Panc1 (cell line): ENCODE measurements around the gene GPR149. TPM values are rescaled to one million over a fixed set of nuclear protein-coding genes. Genes with fewer than 3 reads are reported as not detected.

Experiments
- ATAC-seq: fragments of 200-7000 bp; cut with Tn5 transposase; 2 replicates; pipeline ENCODE4 v1.9.1; 2020; ENCODE audit warnings: mild to moderate bottlenecking, moderate library complexity
- BruUV-seq: library from RNA; stranded (reverse); fragments of 400-500 nt; replicated peaks from 2 replicates; lab custom pipeline; 2021; lab: Mats Ljungman, UMichigan
- CTCF ChIA-PET: fragments of 300-600 bp; sonication (Branson Sonifier 250); formaldehyde crosslinking; loops from one replicate; lab custom pipeline; 2022; ENCODE audit warnings: antibody characterized with exemption; lab: Charles Lee
- POLR2A ChIA-PET: fragments of 300-600 bp; sonication (Branson Sonifier 250); formaldehyde crosslinking; loops from one replicate; lab custom pipeline; 2022; ENCODE audit warnings: antibody characterized with exemption; lab: Charles Lee
- DNase-seq: peaks from one replicate; pipeline ENCODE4 v3.0.0-alpha.2; 2010; ENCODE audit warnings: low read depth, low spot score
- H3K27ac ChIP-seq: 2 replicates; pipeline ENCODE4 v1.5.1; 2011; ENCODE audit warnings: mild to moderate bottlenecking, low read length, inconsistent platforms
- H3K27me3 ChIP-seq: fragments of 200-500 bp; sonication (Bioruptor generic); 2 replicates; pipeline ENCODE4 v1.6.0; 2014; ENCODE audit warnings: low read length, inconsistent platforms; ENCODE audit not compliant: control insufficient read depth, insufficient read depth
- H3K36me3 ChIP-seq: fragments of 200-500 bp; sonication (Bioruptor generic); 2 replicates; pipeline ENCODE4 v1.5.1; 2014; ENCODE audit warnings: inconsistent platforms, mild to moderate bottlenecking, low read length, moderate library complexity; ENCODE audit not compliant: control insufficient read depth, insufficient read depth
- H3K4me1 ChIP-seq: 2 replicates; pipeline ENCODE4 v1.5.1; 2011; ENCODE audit warnings: inconsistent platforms, mild to moderate bottlenecking, low read length, moderate library complexity; ENCODE audit not compliant: control insufficient read depth, insufficient read depth
- H3K4me3 ChIP-seq, 2 experiments: 2 replicates each; pipeline ENCODE4 v1.5.1; 2011 to 2012; ENCODE audit warnings: low read depth in 2 of 2, low read length in 2 of 2, mild to moderate bottlenecking in 2 of 2, inconsistent platforms in 1 of 2, moderate library complexity in 1 of 2
- H3K9me3 ChIP-seq: fragments of 200-500 bp; sonication (Bioruptor generic); 2 replicates; pipeline ENCODE4 v1.5.1; 2014; ENCODE audit warnings: low read depth, mild to moderate bottlenecking, inconsistent platforms, low read length, moderate library complexity; ENCODE audit not compliant: control insufficient read depth, insufficient read depth
- CTCF ChIP-seq: fragments of 450-650 bp; IDR thresholded peaks from 2 replicates; pipeline ENCODE4 v1.5.1; 2017; ENCODE audit warnings: mild to moderate bottlenecking
- POLR2AphosphoS5 ChIP-seq: IDR thresholded peaks from 2 replicates; pipeline ENCODE4 v1.6.1; 2012; ENCODE audit warnings: mild to moderate bottlenecking, low read depth, low read length, moderate library complexity
- SIN3A ChIP-seq: IDR thresholded peaks from 2 replicates; pipeline ENCODE4 v1.6.1; 2012; ENCODE audit warnings: low read depth, mild to moderate bottlenecking, low read length, moderate library complexity, borderline replicate concordance; ENCODE audit not compliant: insufficient read depth
- TCF7L2 ChIP-seq: IDR thresholded peaks from 2 replicates; pipeline ENCODE4 v1.6.1; 2011; ENCODE audit warnings: mild to moderate bottlenecking, low read depth, low read length, inconsistent platforms
- in situ Hi-C: cut with HindIII; loops from 2 replicates; pipeline ENCODE4 v1.10.0; 2016; ENCODE audit warnings: low sequenced_read_pairs, low pct_unique_long_range_greater_than_20kb
- intact Hi-C: fragments of 100-400 bp; cut with micrococcal nuclease; formaldehyde crosslinking; loops from one replicate; pipeline ENCODE4 v1.10.0; 2022; ENCODE audit not compliant: unreplicated experiment
- total RNA-seq: library from RNA; stranded (reverse); gene quantifications from one replicate; pipeline ENCODE4 v1.2.1, GENCODE V29; 2021; ENCODE audit not compliant: unreplicated experiment
- TF ChIP-seq, protein P1 (sequence below), 2 experiments: IDR thresholded peaks; 2 replicates each; pipeline ENCODE4 v1.6.1; 2011 to 2012; ENCODE audit warnings: low read depth in 2 of 2, control low read depth in 1 of 2, low read length in 1 of 2, mild to moderate bottlenecking in 1 of 2, moderate library complexity in 1 of 2; ENCODE audit not compliant: insufficient read depth in 1 of 2

GPR149 gene
- total RNA-seq, 1 experiment from 2014 or later = not detected

GRCh38 chr3:154338570-154338969, 91.4 kb downstream of the GPR149 start:
- ChIA-PET POLR2A (no interaction called here), CTCF (no interaction called here)
- no peak for ATAC-seq
- Histone ChIP-seq H3K9me3 (no peaks in the 10 kb centered on the region), H3K27me3 (peaks cover 20% of the 10 kb centered on the region), H3K4me1 (no peaks in the 10 kb centered on the region), H3K27ac (no peak overlapping the region), H3K4me3 (no peak overlapping the region), H3K36me3 (no peaks in the 10 kb centered on the region)
- in situ Hi-C loops (no loop called here), intact Hi-C loops (loop anchor here (10.0 kb wide), 1 partner anchor 406 kb away; no protein-coding TSS in a partner anchor)
- DNase-seq = no peak
- TF ChIP-seq TCF7L2 (no peak), CTCF (no peak), SIN3A (no peak), POLR2AphosphoS5 (no peak)
- TF ChIP-seq, protein P1, sequence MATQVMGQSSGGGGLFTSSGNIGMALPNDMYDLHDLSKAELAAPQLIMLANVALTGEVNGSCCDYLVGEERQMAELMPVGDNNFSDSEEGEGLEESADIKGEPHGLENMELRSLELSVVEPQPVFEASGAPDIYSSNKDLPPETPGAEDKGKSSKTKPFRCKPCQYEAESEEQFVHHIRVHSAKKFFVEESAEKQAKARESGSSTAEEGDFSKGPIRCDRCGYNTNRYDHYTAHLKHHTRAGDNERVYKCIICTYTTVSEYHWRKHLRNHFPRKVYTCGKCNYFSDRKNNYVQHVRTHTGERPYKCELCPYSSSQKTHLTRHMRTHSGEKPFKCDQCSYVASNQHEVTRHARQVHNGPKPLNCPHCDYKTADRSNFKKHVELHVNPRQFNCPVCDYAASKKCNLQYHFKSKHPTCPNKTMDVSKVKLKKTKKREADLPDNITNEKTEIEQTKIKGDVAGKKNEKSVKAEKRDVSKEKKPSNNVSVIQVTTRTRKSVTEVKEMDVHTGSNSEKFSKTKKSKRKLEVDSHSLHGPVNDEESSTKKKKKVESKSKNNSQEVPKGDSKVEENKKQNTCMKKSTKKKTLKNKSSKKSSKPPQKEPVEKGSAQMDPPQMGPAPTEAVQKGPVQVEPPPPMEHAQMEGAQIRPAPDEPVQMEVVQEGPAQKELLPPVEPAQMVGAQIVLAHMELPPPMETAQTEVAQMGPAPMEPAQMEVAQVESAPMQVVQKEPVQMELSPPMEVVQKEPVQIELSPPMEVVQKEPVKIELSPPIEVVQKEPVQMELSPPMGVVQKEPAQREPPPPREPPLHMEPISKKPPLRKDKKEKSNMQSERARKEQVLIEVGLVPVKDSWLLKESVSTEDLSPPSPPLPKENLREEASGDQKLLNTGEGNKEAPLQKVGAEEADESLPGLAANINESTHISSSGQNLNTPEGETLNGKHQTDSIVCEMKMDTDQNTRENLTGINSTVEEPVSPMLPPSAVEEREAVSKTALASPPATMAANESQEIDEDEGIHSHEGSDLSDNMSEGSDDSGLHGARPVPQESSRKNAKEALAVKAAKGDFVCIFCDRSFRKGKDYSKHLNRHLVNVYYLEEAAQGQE (IDR thresholded peaks at IDR 0.05; ENCODE audit: insufficient read depth in 1 of 2, low read depth in 2 of 2, low read length in 1 of 2) = no peak
- BruUV-seq = no TSS peak

GRCh38 chr3:154338008-154338407, 92.0 kb downstream of the GPR149 start:
- H3K4me1 ChIP-seq = no peaks in the 10 kb centered on the region
- DNase-seq (no peak), ATAC-seq (no peak)
- no peaks in the 10 kb centered on the region for H3K36me3 ChIP-seq
- intact Hi-C loops = loop anchor here (10.0 kb wide), 1 partner anchor 407 kb away; no protein-coding TSS in a partner anchor
- ChIA-PET CTCF (no interaction called here), POLR2A (no interaction called here)
- H3K9me3 ChIP-seq = no peaks in the 10 kb centered on the region
- H3K27ac ChIP-seq = no peak overlapping the region
- no peak overlapping the region for H3K4me3 ChIP-seq
- peaks cover 24% of the 10 kb centered on the region for H3K27me3 ChIP-seq
- BruUV-seq = no TSS peak
- in situ Hi-C loops = no loop called here
- TF ChIP-seq TCF7L2 = no peak
- no peak for TF ChIP-seq POLR2AphosphoS5
- TF ChIP-seq CTCF = no peak
- TF ChIP-seq, protein P1 (IDR thresholded peaks at IDR 0.05; ENCODE audit: insufficient read depth in 1 of 2, low read depth in 2 of 2, low read length in 1 of 2) = no peak
- TF ChIP-seq SIN3A = no peak
